Suprapubic skin (tissue), 4 donors: ENCODE measurements around the gene ANO3. TPM values are rescaled to one million over a fixed set of nuclear protein-coding genes. Genes with fewer than 3 reads are reported as not detected.
A peak's percentile ranks its signal among the peaks of the same experiment; 100 is the strongest.
"Not testable (repeated sequence)": the region's sequence is repeated elsewhere in the genome, so short reads cannot be mapped to it uniquely, and the experiment has no call there.

Experiments used
- DNase-seq, 2 donors: peaks; one replicate each; pipeline ENCODE4 v3.0.0-alpha.2; 2019; ENCODE audit warnings: low spot score in 2 of 2
- H3K27ac ChIP-seq: fragments of 200-600 bp; sonication (generic); one replicate; pipeline ENCODE4 v1.5.1; 2019
- H3K27me3 ChIP-seq: fragments of 200-600 bp; sonication (generic); one replicate; pipeline ENCODE4 v1.5.1; 2019
- H3K36me3 ChIP-seq: fragments of 200-600 bp; sonication (generic); one replicate; pipeline ENCODE4 v1.5.1; 2019
- H3K4me1 ChIP-seq: fragments of 200-600 bp; sonication (generic); one replicate; pipeline ENCODE4 v1.5.1; 2019
- H3K4me3 ChIP-seq: fragments of 200-600 bp; sonication (generic); one replicate; pipeline ENCODE4 v1.5.1; 2019; ENCODE audit warnings: mild to moderate bottlenecking
- H3K9me3 ChIP-seq: fragments of 200-600 bp; sonication (generic); one replicate; pipeline ENCODE4 v1.5.1; 2019
- EP300 ChIP-seq: sonication (generic); formaldehyde crosslinking; IDR thresholded peaks from one replicate; pipeline ENCODE4 v1.6.1; 2017; ENCODE audit warnings: antibody characterized with exemption
- POLR2A ChIP-seq, 2 donors: fragments of 450-650 bp; IDR thresholded peaks; one replicate each; pipeline ENCODE4 v1.6.1; 2017; ENCODE audit warnings: antibody characterized with exemption in 2 of 2, mild to moderate bottlenecking in 2 of 2, moderate library complexity in 2 of 2
- POLR2AphosphoS5 ChIP-seq, 3 donors: sonication (generic); formaldehyde crosslinking; IDR thresholded peaks; one replicate each; pipeline ENCODE4 v1.6.1; 2017; ENCODE audit warnings: antibody characterized with exemption in 3 of 3
- WGBS: methylation state at CpG from one replicate; pipeline ENCODE4 v1.1.5; 2018; 5-methylcytosine and 5-hydroxymethylcytosine counted together
- total RNA-seq, 4 donors: library from RNA; depleted of rRNA; stranded (reverse); fragments of >200 nt; gene quantifications; one replicate each; pipeline ENCODE4 v1.1.0, GENCODE V29; 2016
- TF ChIP-seq, protein P1 (sequence below), 2 donors: fragments of 200-600 bp in 1 of 2; fragments of 450-650 bp in 1 of 2; sonication (generic) in 1 of 2; IDR thresholded peaks; one replicate each; pipeline ENCODE4 v1.5.1; 2016 to 2019; ENCODE audit warnings: antibody characterized with exemption in 2 of 2, mild to moderate bottlenecking in 1 of 2, moderate library complexity in 1 of 2

The ANO3 gene
- total RNA-seq, 4 donors from 2014 or later = 0.08 to 0.29 (median 0.16) TPM; not detected in 1

DNA sequence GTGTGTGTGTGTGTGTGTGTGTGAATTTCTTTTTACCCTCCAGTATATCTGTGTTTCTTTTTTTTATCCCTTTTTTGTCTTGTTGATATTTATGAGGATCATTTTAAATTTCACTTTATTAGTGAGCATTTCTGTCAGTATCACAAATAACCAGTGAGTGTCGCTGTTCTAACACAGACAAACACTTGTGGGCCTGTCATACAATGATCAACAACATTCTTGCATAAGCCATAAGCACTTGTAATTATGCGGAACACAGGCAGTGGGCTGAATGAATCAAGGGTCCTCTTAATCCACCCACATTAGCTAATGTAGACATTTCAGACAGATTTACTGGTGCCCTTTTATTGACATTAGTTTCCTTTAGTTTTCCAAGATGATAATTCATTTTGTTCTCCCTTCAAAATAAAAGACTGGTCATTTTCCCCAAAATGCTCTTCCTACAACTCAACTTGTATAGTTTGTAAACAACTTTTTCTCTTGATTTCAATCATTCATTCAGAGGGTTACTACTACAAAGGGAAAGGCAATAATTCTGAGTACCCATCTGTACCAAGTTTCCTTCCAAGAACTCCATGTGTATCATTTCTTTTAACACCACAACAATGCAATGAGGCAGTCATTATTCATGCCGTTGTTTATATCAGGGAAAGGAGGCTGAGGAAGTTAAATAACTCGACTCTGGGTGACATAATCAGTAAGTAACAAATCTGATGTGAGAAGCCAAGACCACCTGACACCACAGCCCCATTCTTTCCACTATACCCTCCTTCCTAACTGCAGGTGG lies 34.5 kb upstream of the ANO3 start:
- DNase-seq = no peak
- Histone ChIP-seq H3K36me3 (no peaks in the 10 kb centered on the region), H3K4me1 (no peaks in the 10 kb centered on the region), H3K4me3 (no peak overlapping the region), H3K9me3 (no peaks in the 10 kb centered on the region), H3K27me3 (no peaks in the 10 kb centered on the region), H3K27ac (no peak overlapping the region)
- TF ChIP-seq, protein P1, sequence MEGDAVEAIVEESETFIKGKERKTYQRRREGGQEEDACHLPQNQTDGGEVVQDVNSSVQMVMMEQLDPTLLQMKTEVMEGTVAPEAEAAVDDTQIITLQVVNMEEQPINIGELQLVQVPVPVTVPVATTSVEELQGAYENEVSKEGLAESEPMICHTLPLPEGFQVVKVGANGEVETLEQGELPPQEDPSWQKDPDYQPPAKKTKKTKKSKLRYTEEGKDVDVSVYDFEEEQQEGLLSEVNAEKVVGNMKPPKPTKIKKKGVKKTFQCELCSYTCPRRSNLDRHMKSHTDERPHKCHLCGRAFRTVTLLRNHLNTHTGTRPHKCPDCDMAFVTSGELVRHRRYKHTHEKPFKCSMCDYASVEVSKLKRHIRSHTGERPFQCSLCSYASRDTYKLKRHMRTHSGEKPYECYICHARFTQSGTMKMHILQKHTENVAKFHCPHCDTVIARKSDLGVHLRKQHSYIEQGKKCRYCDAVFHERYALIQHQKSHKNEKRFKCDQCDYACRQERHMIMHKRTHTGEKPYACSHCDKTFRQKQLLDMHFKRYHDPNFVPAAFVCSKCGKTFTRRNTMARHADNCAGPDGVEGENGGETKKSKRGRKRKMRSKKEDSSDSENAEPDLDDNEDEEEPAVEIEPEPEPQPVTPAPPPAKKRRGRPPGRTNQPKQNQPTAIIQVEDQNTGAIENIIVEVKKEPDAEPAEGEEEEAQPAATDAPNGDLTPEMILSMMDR (IDR thresholded peaks at IDR 0.05) = peak; percentile 37 to 52
- TF ChIP-seq POLR2A (IDR thresholded peaks at IDR 0.05) = no peak
- TF ChIP-seq POLR2AphosphoS5 (IDR thresholded peaks at IDR 0.05) = no peak
- WGBS = 23% methylated on average over 4 of the region's 4 CpGs

DNA sequence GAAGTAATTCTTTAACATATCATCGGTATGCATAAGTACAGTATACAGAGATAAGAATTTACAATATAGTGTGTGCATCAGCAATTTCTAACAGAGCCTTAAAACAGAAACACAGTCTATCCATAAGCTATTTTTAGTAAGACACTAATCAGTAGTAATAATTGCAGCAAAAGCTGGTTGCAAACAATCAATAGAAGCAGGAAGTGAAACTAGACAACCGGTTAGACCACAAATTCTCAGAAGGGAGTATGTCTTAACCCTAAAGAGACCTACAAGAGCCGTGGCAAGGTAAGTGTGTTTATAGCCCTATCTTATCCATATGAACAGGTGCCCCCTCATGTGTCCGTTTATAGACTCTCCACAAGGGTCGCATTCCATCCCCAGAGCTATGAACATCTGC lies 15.6 kb upstream of the ANO3 start:
- DNase-seq = not testable (repeated sequence)

DNA sequence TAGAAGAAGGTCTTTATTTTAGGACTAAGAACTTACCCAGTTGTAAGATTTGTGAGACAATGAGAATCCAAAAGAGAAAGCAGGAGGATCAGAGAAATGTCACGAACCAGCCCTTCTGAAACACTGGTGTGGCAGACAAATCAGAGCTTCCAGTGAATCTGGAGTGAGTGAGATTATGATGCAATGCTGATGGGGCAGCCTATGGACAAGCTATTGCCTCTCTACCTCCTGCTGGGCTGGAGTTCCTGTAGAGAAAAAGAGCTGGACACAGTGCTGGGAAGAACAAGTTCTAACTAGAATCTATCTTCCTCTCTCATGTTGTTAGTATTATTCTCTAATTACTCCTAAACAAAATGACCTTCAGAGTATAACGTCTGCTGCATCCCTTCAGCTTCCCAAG lies 12.0 kb upstream of the ANO3 start:
- Histone ChIP-seq H3K27ac (no peak overlapping the region), H3K36me3 (no peaks in the 10 kb centered on the region), H3K4me3 (no peak overlapping the region), H3K27me3 (no peaks in the 10 kb centered on the region), H3K9me3 (no peaks in the 10 kb centered on the region), H3K4me1 (no peaks in the 10 kb centered on the region)
- 34% methylated on average over 2 of the region's 2 CpGs for WGBS
- DNase-seq = no peak
- TF ChIP-seq POLR2A (IDR thresholded peaks at IDR 0.05) = no peak
- TF ChIP-seq EP300 = no peak
- TF ChIP-seq, protein P1 (IDR thresholded peaks at IDR 0.05) = no peak
- TF ChIP-seq POLR2AphosphoS5 (IDR thresholded peaks at IDR 0.05) = no peak

More for the DNA sequence above, 15.6 kb upstream of the ANO3 start:
- 41% methylated on average over 5 of the region's 5 CpGs for WGBS
- not testable (repeated sequence) for H3K27me3 ChIP-seq, H3K9me3 ChIP-seq, H3K36me3 ChIP-seq, H3K4me3 ChIP-seq, H3K4me1 ChIP-seq, H3K27ac ChIP-seq

DNA sequence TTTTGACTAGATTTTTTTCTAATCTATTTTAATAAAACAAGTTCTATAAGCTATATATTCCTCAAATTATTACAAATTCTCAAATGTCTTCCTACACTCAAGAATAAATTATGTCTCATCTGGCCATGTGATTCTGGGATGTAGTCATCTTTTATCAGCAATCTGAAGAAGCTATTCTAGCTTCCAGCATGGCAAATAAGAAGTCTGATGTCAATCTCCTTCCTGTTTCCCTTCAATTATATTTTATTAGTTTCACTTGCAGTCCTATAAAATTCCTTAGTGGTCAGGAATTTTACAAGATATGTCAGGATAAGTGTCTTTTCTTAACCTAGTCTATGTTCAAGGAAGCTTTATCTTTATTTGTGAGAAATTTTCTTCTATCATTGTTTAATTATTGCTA lies 10.4 kb upstream of the ANO3 start:
- Histone ChIP-seq H3K27me3 (no peaks in the 10 kb centered on the region), H3K4me3 (no peak overlapping the region), H3K4me1 (peaks cover 1% of the 10 kb centered on the region), H3K27ac (no peak overlapping the region), H3K9me3 (no peaks in the 10 kb centered on the region), H3K36me3 (no peaks in the 10 kb centered on the region)
- DNase-seq = no peak
- no peak for TF ChIP-seq EP300
- TF ChIP-seq POLR2A (IDR thresholded peaks at IDR 0.05) = no peak
- TF ChIP-seq, protein P1 (IDR thresholded peaks at IDR 0.05) = no peak
- TF ChIP-seq POLR2AphosphoS5 (IDR thresholded peaks at IDR 0.05) = no peak

DNA sequence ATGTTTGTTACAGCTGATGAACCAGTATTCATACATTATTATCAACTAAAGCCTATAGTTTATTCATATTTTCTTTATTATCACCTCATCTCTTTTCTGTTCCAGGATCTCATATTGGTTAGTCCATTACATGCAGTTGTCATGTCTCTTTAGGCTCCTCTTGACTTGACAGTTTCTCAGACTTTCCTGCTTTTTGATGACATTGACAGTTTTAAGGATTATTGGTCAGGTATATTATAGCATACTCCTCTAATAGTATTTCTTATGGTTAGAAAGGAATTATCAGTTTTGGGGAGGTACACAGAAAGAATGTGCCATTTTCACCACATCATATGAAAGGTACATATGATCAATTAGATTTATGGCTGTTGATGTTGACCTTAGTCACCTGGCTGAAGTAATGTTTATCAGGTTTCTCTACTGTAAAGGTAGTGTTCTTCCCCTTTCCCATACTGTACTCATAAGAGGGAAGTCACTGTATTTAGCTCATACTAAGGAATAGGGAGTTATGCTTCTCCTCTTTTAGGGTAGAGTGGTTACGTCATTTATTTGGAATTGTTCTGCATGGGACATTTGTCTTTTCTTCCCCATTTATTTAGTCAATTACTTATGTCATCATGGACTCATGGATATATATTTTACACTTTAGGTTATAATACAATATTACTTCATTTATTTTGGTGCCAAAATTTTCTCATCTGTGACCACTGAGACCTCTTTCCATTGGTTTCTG lies 9.4 kb upstream of the ANO3 start:
- H3K27ac ChIP-seq = no peak overlapping the region
- DNase-seq = no peak
- TF ChIP-seq POLR2A (IDR thresholded peaks at IDR 0.05) = no peak
- TF ChIP-seq POLR2AphosphoS5 (IDR thresholded peaks at IDR 0.05) = no peak
- TF ChIP-seq, protein P1 (IDR thresholded peaks at IDR 0.05) = no peak
- no peak for TF ChIP-seq EP300
- no peak overlapping the region for H3K4me3 ChIP-seq
- no peaks in the 10 kb centered on the region for H3K36me3 ChIP-seq
- WGBS = 93% methylated on average over 1 of the region's 1 CpG
- H3K9me3 ChIP-seq = no peaks in the 10 kb centered on the region
- H3K27me3 ChIP-seq = no peaks in the 10 kb centered on the region
- H3K4me1 ChIP-seq = peaks cover 3% of the 10 kb centered on the region
